ENCODE results near the gene FOCAD. TPM values are rescaled to one million over a fixed set of nuclear protein-coding genes. Genes with fewer than 3 reads are reported as not detected.

The FOCAD gene
- total and polyA plus RNA-seq, 2 of the 8 experiments (the other 6 are each of a cell fraction or from before 2014, with no cell fraction given), result 22.0 to 38.4 TPM

- Histone ChIP-seq H3K4me2 (ENCODE audit: insufficient read depth in 1 of 2, low read depth in 2 of 2, low read length in 2 of 2) (no peak overlapping the region), H3K27me3 (replicated peaks in 1 of 4; ENCODE audit: control insufficient read depth in 3 of 4, extremely low read depth in 1 of 4, insufficient read depth in 3 of 4, low read length in 3 of 4) (no peaks in the 10 kb centered on the region), H2BK20ac (ENCODE audit: low read length) (no peak overlapping the region), H3K14ac (ENCODE audit: insufficient read length) (no peak overlapping the region), H3K36me3 (ENCODE audit: control insufficient read depth in 2 of 4, insufficient read depth in 4 of 4, low read length in 3 of 4) (peaks cover 2 to 24% (median 11%) of the 10 kb centered on the region in 4 experiments; a peak in 6 of 8 replicates), H3K79me2 (ENCODE audit: control insufficient read depth in 1 of 2, insufficient read depth in 2 of 2, low read length in 2 of 2) (no peaks in the 10 kb centered on the region), H4K8ac (ENCODE audit: extremely low read depth, insufficient read depth, low read length) (no peak overlapping the region), H2AFZ (ENCODE audit: low read length) (no peak overlapping the region), H3K4me1 (replicated peaks in 1 of 4; ENCODE audit: control insufficient read depth in 3 of 4, insufficient read depth in 4 of 4, low read length in 3 of 4) (peaks cover 0 to 2% (median 0%) of the 10 kb centered on the region in 4 experiments; a peak in 1 of 7 replicates), H2BK15ac (ENCODE audit: low read length) (no peak overlapping the region), H3K27ac (ENCODE audit: low read depth, low read length) (no peak overlapping the region), H3K79me1 (ENCODE audit: low read depth, low read length) (no peaks in the 10 kb centered on the region), H2BK5ac (ENCODE audit: low read depth, low read length) (no peak overlapping the region), H4K91ac (replicated peaks; ENCODE audit: insufficient read length, low read length) (no peak overlapping the region), H4K20me1 (replicated peaks in 1 of 2; ENCODE audit: control insufficient read depth in 1 of 2, insufficient read depth in 2 of 2, low read length in 2 of 2) (no peaks in the 10 kb centered on the region), H3K9ac (replicated peaks in 1 of 4; ENCODE audit: extremely low read depth in 1 of 4, low read depth in 3 of 4, low read length in 3 of 4) (no peak overlapping the region), H3K9me3 (ENCODE audit: insufficient read depth in 2 of 2, low read depth in 1 of 2, low read length in 1 of 2) (no peaks in the 10 kb centered on the region), H3K23ac (ENCODE audit: insufficient read length) (no peak overlapping the region), H4K5ac (ENCODE audit: insufficient read length, low read depth, low read length) (no peak overlapping the region), H3K4ac (replicated peaks; ENCODE audit: insufficient read length, low read depth, low read length) (no peak overlapping the region), H3K4me3 (ENCODE audit: extremely low read depth in 1 of 4, insufficient read depth in 2 of 4, low read depth in 3 of 4, low read length in 4 of 4) (no peak overlapping the region), H2BK12ac (ENCODE audit: low read depth, low read length) (no peak overlapping the region), H3K56ac (replicated peaks; ENCODE audit: insufficient read length, low read depth, low read length) (no peak overlapping the region), H3K18ac (ENCODE audit: extremely low read depth, low read length) (no peak overlapping the region), H3K23me2 (ENCODE audit: low read depth, low read length) (no peaks in the 10 kb centered on the region), H2BK120ac (replicated peaks; ENCODE audit: low read depth, low read length) (no peak overlapping the region), H2AK5ac (ENCODE audit: low read depth, low read length) (no peak overlapping the region)
- POLR2A ChIA-PET (ENCODE audit: partially characterized antibody), result no interaction called here
- FAIRE-seq (no peak), DNase-seq (ENCODE audit: low read depth in 1 of 2, low spot score in 2 of 2) (no peak)
- WGBS, 2 experiments (ENCODE audit: extremely low coverage in 1 of 2, insufficient coverage in 1 of 2, insufficient read length in 1 of 2, insufficient replicate concordance in 2 of 2, low coverage in 1 of 2, low lambda C conversion rate in 2 of 2, missing lambda C conversion rate in 1 of 2), result 55% methylated on average over 3 of the region's 3 CpGs; no CpG with 5 or more reads in 1 of the 2 experiments
- CTCF ChIA-PET (ENCODE audit: partially characterized antibody), result interaction anchor here (0.8 to 1.1 kb wide), 2 partner anchors 10 to 41 kb away, joined by 3 read pairs; no protein-coding TSS in a partner anchor
- TF ChIP-seq EP300 (IDR thresholded peaks at IDR 0.05; ENCODE audit: borderline replicate concordance in 1 of 2, low read depth in 2 of 2, low read length in 2 of 2) (no peak), SP1 (IDR thresholded peaks at IDR 0.05; ENCODE audit: low read depth, low read length) (no peak), KDM5A (IDR thresholded peaks at IDR 0.05; ENCODE audit: low read length) (no peak)
Measured at GRCh38 chr9:20988671-20989315, 304.7 kb downstream of the FOCAD start.

All from H1 (cell line).